HL-60/S4 treated with retinoic acid at 250 ng/mL for 4 days and 3 days (cell line): Measurements from ENCODE around the gene PCBP3.
"Not testable (repeated sequence)": the region's sequence is repeated elsewhere in the genome, so short reads cannot be mapped to it uniquely, and the experiment has no call there.

ENCODE experiments used
- in situ Hi-C: fragments of 300-500 bp; cut with MboI; formaldehyde crosslinking; loops from 2 replicates; pipeline ENCODE4 v1.7.0; 2022; ENCODE audit warnings: low sequenced_read_pairs

PCBP3 gene

GRCh38 chr21:45634511-45635183, 8.9 kb upstream of the PCBP3 start:
- in situ Hi-C loops: no loop called here

GRCh38 chr21:45635271-45636151, 8.0 kb upstream of the PCBP3 start:
- in situ Hi-C loops: no loop called here

GRCh38 chr21:45636459-45636858, 7.1 kb upstream of the PCBP3 start:
- in situ Hi-C loops: no loop called here

GRCh38 chr21:45636951-45637646, 6.4 kb upstream of the PCBP3 start:
- in situ Hi-C loops: no loop called here

- in situ Hi-C loops: no loop called here
Observed at GRCh38 chr21:45637883-45638282, 5.6 kb upstream of the PCBP3 start.

- in situ Hi-C loops: no loop called here
Observed at GRCh38 chr21:45638707-45639106, 4.8 kb upstream of the PCBP3 start.

GRCh38 chr21:45639206-45640000, 4.1 kb upstream of the PCBP3 start:
- in situ Hi-C loops: no loop called here

GRCh38 chr21:45640001-45640887, 3.3 kb upstream of the PCBP3 start:
- in situ Hi-C loops: no loop called here

GRCh38 chr21:45640888-45641479, 2.5 kb upstream of the PCBP3 start:
- in situ Hi-C loops: no loop called here

GRCh38 chr21:45641480-45642035, 2.0 kb upstream of the PCBP3 start:
- in situ Hi-C loops: no loop called here

GRCh38 chr21:45642122-45642813, 1.3 kb upstream of the PCBP3 start:
- in situ Hi-C loops: no loop called here

- in situ Hi-C loops: no loop called here
Observed at GRCh38 chr21:45644041-45644906, 749 bp downstream of the PCBP3 start.

- in situ Hi-C loops: no loop called here
Observed at GRCh38 chr21:45651921-45652320, 8.4 kb downstream of the PCBP3 start.

- in situ Hi-C loops: no loop called here
Observed at GRCh38 chr21:45655124-45655523, 11.6 kb downstream of the PCBP3 start.

GRCh38 chr21:45656114-45656513, 12.6 kb downstream of the PCBP3 start:
- in situ Hi-C loops: not testable (repeated sequence)

- in situ Hi-C loops: not testable (repeated sequence)
Observed at GRCh38 chr21:45661913-45662622, 18.5 kb downstream of the PCBP3 start.
